Kidney epithelial cell (primary cell): ENCODE measurements around the gene KMT2C. TPM values are rescaled to one million over a fixed set of nuclear protein-coding genes. Genes with fewer than 3 reads are reported as not detected.

ENCODE experiments used
- DNase-seq: peaks from one replicate; pipeline ENCODE4 v3.0.0-alpha.2; 2010; ENCODE audit warnings: low read depth
- H3K27me3 ChIP-seq: 2 replicates; pipeline ENCODE4 v1.6.0; 2011; ENCODE audit warnings: low read length; ENCODE audit not compliant: control insufficient read depth, insufficient read depth
- H3K36me3 ChIP-seq: 2 replicates; pipeline ENCODE4 v1.5.1; 2011; ENCODE audit warnings: low read length; ENCODE audit not compliant: control insufficient read depth, insufficient read depth
- H3K4me3 ChIP-seq: 2 replicates; pipeline ENCODE4 v1.5.1; 2011; ENCODE audit warnings: low read depth, mild to moderate bottlenecking, control low read depth, low read length
- CTCF ChIP-seq: IDR thresholded peaks from 2 replicates; pipeline ENCODE4 v1.5.1; 2011; ENCODE audit warnings: mild to moderate bottlenecking, moderate library complexity, low read length, control low read depth, inconsistent platforms; ENCODE audit not compliant: insufficient read depth, poor library complexity, severe bottlenecking
- total RNA-seq: library from RNA; depleted of rRNA; stranded (reverse); fragments of >200 nt; gene quantifications from 2 replicates; pipeline ENCODE4 v1.2.3, GENCODE V29; 2015

The KMT2C gene
- total RNA-seq, 1 donor from 2014 or later = 29.0 TPM

GRCh38 chr7:152144557-152145245 lies 291.1 kb downstream of the KMT2C start:
- H3K27me3 ChIP-seq = no peaks in the 10 kb centered on the region
- no peaks in the 10 kb centered on the region for H3K36me3 ChIP-seq
- no peak overlapping the region for H3K4me3 ChIP-seq
- DNase-seq = no peak
- no peak for TF ChIP-seq CTCF

- DNase-seq = no peak
- no peaks in the 10 kb centered on the region for H3K27me3 ChIP-seq
- peaks cover 2% of the 10 kb centered on the region for H3K36me3 ChIP-seq
- no peak for TF ChIP-seq CTCF
- no peak overlapping the region for H3K4me3 ChIP-seq
Measured at GRCh38 chr7:152142976-152143595, 292.7 kb downstream of the KMT2C start.

GRCh38 chr7:152140560-152140959 lies 295.2 kb downstream of the KMT2C start:
- no peak for TF ChIP-seq CTCF
- Histone ChIP-seq H3K4me3 (no peak overlapping the region), H3K36me3 (peaks cover 2% of the 10 kb centered on the region), H3K27me3 (no peaks in the 10 kb centered on the region)
- DNase-seq = no peak

- H3K27me3 ChIP-seq = no peaks in the 10 kb centered on the region
- H3K4me3 ChIP-seq = no peak overlapping the region
- peaks cover 2% of the 10 kb centered on the region for H3K36me3 ChIP-seq
- no peak for DNase-seq
- TF ChIP-seq CTCF = no peak
Measured at GRCh38 chr7:152140067-152140466, 295.7 kb downstream of the KMT2C start.

GRCh38 chr7:152137476-152138025 lies 298.3 kb downstream of the KMT2C start:
- no peak for TF ChIP-seq CTCF
- no peaks in the 10 kb centered on the region for H3K27me3 ChIP-seq
- H3K4me3 ChIP-seq = no peak overlapping the region
- no peak for DNase-seq
- peaks cover 6% of the 10 kb centered on the region for H3K36me3 ChIP-seq
